ENCODE results near the gene TPM4. TPM values are rescaled to one million over a fixed set of nuclear protein-coding genes. Genes with fewer than 3 reads are reported as not detected.

The TPM4 gene
- total RNA-seq, 4 donors from 2014 or later, result 21.8 to 62.8 (median 44.1) TPM

DNA sequence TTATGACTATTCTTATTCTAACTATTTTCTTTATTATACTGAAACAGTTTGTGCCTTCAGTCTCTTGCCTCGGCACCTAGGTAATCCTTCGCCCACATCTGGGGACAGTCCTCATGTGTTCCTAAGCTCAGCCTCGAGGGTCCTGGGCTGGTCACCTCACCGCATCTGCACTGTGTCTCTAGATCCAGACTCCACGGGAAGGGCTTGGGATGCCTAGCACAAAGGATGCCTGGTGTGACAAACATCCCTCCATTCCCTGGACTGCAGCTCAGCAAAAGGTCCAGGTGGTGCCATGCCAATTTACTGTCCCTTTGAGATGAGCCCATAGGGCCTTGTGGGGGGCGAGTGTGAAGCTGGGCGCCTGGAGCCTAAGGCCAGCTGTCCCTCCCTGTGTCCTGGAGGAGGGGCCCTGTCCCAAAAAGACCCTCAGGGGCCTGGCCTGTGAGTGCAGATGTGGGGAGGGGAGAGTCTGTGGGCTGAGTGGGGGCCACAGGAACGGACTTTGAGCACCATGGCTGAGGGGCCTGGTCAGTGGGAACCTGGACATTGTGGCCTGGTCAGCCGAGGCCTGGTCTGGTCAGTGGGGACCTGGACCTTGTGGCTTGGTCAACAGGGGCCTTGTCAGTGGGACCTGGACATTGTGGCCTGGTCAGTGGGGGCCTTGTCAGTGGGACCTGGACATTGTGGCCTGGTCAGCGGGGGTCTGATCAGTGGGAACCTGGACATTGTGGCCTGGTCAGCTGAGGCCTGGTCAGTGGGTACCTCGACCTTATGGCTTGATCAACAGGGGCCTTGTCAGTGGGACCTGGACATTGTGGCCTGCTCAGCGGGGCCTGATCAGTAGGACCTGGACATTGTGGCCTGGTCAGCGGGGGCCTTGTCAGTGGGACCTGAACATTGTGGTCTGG, 45.1 kb upstream of the TPM4 start:
- H3K4me3 ChIP-seq, result no peak overlapping the region
- no peaks in the 10 kb centered on the region for H3K36me3 ChIP-seq
- no peak for TF ChIP-seq POLR2A (IDR thresholded peaks at IDR 0.05)
- TF ChIP-seq, protein P1, sequence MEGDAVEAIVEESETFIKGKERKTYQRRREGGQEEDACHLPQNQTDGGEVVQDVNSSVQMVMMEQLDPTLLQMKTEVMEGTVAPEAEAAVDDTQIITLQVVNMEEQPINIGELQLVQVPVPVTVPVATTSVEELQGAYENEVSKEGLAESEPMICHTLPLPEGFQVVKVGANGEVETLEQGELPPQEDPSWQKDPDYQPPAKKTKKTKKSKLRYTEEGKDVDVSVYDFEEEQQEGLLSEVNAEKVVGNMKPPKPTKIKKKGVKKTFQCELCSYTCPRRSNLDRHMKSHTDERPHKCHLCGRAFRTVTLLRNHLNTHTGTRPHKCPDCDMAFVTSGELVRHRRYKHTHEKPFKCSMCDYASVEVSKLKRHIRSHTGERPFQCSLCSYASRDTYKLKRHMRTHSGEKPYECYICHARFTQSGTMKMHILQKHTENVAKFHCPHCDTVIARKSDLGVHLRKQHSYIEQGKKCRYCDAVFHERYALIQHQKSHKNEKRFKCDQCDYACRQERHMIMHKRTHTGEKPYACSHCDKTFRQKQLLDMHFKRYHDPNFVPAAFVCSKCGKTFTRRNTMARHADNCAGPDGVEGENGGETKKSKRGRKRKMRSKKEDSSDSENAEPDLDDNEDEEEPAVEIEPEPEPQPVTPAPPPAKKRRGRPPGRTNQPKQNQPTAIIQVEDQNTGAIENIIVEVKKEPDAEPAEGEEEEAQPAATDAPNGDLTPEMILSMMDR (IDR thresholded peaks at IDR 0.05 in 4 of 5, conservative IDR thresholded peaks at IDR 0.05 in 1 of 5), result no peak
- ATAC-seq (no peak), DNase-seq (no peak)
- H3K4me1 ChIP-seq, result no peaks in the 10 kb centered on the region
- no peaks in the 10 kb centered on the region for H3K9me3 ChIP-seq
- in situ Hi-C loops (cut with MboI; ENCODE audit: low sequenced_read_pairs in 4 of 4), result loop anchor here in 1 of 4 donors (25.0 kb wide), 1 partner anchor 156 kb away; the partner anchor contains the start of genes AP1M1 and FAM32A
- no peaks in the 10 kb centered on the region for H3K27me3 ChIP-seq
- intact Hi-C loops (cut with DNase I; ENCODE audit: low total_unique reads), result no loop called here
- no peak overlapping the region for H3K27ac ChIP-seq

DNA sequence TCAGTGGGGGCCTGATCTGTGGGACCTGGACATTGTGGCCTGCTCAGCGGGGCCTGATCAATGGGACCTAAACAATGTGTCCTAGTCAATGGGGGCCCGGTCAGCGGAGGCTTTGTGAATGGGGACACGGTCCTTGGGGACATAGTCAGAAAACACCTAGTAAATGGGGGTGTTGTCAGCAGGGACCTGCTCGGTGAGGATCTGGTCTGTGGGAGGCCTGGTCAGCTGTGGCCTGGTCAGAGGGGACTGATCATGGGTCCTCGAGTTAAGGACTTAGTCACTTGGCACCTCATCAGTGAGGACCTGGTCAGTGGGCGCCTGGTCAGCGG, 44.5 kb upstream of the TPM4 start:
- Histone ChIP-seq H3K4me1 (no peaks in the 10 kb centered on the region), H3K36me3 (no peaks in the 10 kb centered on the region), H3K27me3 (no peaks in the 10 kb centered on the region), H3K4me3 (no peak overlapping the region), H3K9me3 (no peaks in the 10 kb centered on the region), H3K27ac (no peak overlapping the region)
- intact Hi-C loops (cut with DNase I; ENCODE audit: low total_unique reads) (no loop called here), in situ Hi-C loops (cut with MboI; ENCODE audit: low sequenced_read_pairs in 4 of 4) (loop anchor here in 1 of 4 donors (25.0 kb wide), 1 partner anchor 155 kb away; the partner anchor contains the start of genes AP1M1 and FAM32A)
- DNase-seq (no peak), ATAC-seq (no peak)
- TF ChIP-seq POLR2A (IDR thresholded peaks at IDR 0.05), result no peak
- TF ChIP-seq, protein P1 (IDR thresholded peaks at IDR 0.05 in 4 of 5, conservative IDR thresholded peaks at IDR 0.05 in 1 of 5), result no peak

DNA sequence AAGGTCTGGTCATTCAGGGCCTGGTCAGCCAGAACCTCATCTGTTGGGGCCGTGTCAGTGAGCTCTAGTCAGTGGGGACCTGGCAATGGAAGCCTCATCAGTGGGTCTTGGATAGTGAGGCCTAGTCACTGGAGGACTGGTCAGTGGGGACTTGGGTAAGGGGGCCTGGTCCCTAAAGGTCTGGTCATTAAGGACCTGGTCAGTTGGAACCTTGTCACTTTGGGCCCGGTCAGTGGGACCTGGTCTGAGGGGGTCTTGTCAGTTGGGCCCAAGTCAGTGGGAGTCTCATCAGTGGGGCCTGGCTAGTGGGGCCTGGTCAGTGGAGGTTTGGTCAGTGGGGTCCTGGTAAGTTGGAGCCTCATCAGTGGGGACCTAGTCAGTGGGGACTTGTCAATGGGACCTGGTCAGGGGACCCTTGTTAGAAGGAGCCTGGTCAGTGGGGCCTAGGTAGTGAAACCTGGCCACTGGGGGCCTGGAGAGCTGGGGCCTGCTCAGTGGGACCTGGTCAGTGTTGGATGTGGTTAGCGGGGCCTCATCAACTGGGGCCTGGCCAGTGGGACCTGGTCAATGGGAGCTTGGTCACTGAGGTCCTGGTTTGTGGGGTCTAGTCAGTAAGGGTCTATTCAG, 43.7 kb upstream of the TPM4 start:
- no peaks in the 10 kb centered on the region for H3K27me3 ChIP-seq
- TF ChIP-seq POLR2A (IDR thresholded peaks at IDR 0.05), result no peak
- TF ChIP-seq, protein P1 (IDR thresholded peaks at IDR 0.05 in 4 of 5, conservative IDR thresholded peaks at IDR 0.05 in 1 of 5), result no peak
- DNase-seq (no peak), ATAC-seq (no peak)
- H3K36me3 ChIP-seq, result no peaks in the 10 kb centered on the region
- no peaks in the 10 kb centered on the region for H3K9me3 ChIP-seq
- intact Hi-C loops (cut with DNase I; ENCODE audit: low total_unique reads) (no loop called here), in situ Hi-C loops (cut with MboI; ENCODE audit: low sequenced_read_pairs in 4 of 4) (loop anchor here in 1 of 4 donors (25.0 kb wide), 1 partner anchor 155 kb away; the partner anchor contains the start of genes AP1M1 and FAM32A)
- no peak overlapping the region for H3K4me3 ChIP-seq
- no peaks in the 10 kb centered on the region for H3K4me1 ChIP-seq
- H3K27ac ChIP-seq, result no peak overlapping the region

DNA sequence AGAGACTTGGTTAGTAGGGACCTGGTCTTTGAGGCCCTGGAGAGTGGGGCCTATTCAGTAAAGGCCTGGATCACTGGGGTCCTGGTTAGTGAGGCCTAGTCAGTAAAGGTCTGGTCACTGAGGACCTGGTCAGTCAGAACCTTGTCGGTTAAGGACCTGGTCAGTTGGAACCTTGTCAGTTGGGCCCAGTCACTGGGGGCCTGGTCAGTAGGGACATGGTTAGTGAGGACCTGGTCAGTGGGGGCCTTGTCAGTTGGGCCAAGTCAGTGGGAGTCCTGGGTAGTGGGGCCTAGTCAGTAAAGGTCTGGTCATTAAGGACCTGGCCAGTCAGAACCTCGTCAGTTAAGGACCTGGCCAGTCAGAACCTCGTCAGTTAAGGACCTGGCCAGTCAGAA, 43.2 kb upstream of the TPM4 start:
- in situ Hi-C loops (cut with MboI; ENCODE audit: low sequenced_read_pairs in 4 of 4) (loop anchor here in 1 of 4 donors (25.0 kb wide), 1 partner anchor 154 kb away; the partner anchor contains the start of genes AP1M1 and FAM32A), intact Hi-C loops (cut with DNase I; ENCODE audit: low total_unique reads) (no loop called here)
- Histone ChIP-seq H3K27me3 (no peaks in the 10 kb centered on the region), H3K27ac (no peak overlapping the region), H3K36me3 (no peaks in the 10 kb centered on the region), H3K9me3 (no peaks in the 10 kb centered on the region), H3K4me1 (no peaks in the 10 kb centered on the region), H3K4me3 (no peak overlapping the region)
- no peak for DNase-seq
- no peak for TF ChIP-seq POLR2A (IDR thresholded peaks at IDR 0.05)
- TF ChIP-seq, protein P1 (IDR thresholded peaks at IDR 0.05 in 4 of 5, conservative IDR thresholded peaks at IDR 0.05 in 1 of 5), result no peak
- no peak for ATAC-seq
